A549 (cell line): ENCODE results near the gene CENATAC. TPM values are rescaled to one million over a fixed set of nuclear protein-coding genes. Genes with fewer than 3 reads are reported as not detected.

Source experiments
- ATAC-seq, 2 experiments: fragments of 200-7000 bp in 1 of 2; fragments of >200 bp in 1 of 2; cut with Nextera tagmentation in 1 of 2; cut with Tn5 transposase in 1 of 2; 3 replicates each; pipeline versions ENCODE4 v1.8.0 to v1.9.1; 2018 to 2020; ENCODE audit warnings: mild to moderate bottlenecking in 1 of 2, moderate library complexity in 1 of 2
- CTCF ChIA-PET: fragments of 300-600 bp; sonication (Branson Sonifier 250); formaldehyde crosslinking; extraction: SDS; loops from one replicate; lab custom pipeline; 2021; ENCODE audit warnings: antibody characterized with exemption, inconsistent platforms; lab: Yijun Ruan, JAX
- POLR2A ChIA-PET: fragments of 350-600 bp; formaldehyde crosslinking; extraction: SDS; loops from one replicate; lab custom pipeline; 2021; ENCODE audit warnings: antibody characterized with exemption, inconsistent platforms; lab: Yijun Ruan, JAX
- DNase-seq, 2 experiments: peaks; one replicate each; pipeline versions ENCODE4 v3.0.0 to v3.0.0-alpha.2; 2011 to 2016; ENCODE audit warnings: low read depth in 1 of 2, low spot score in 1 of 2
- FAIRE-seq: peaks from 2 replicates; lab custom pipeline; 2011; peaks lifted over from hg19 to GRCh38; lab: Jason Lieb, UNC
- H3K27ac ChIP-seq, 2 experiments: fragments of >200 bp; sonication (Bioruptor Twin); formaldehyde crosslinking; 3 replicates each; pipeline ENCODE4 v1.5.1; 2016 to 2017
- H3K4me1 ChIP-seq: fragments of >200 bp; sonication (Bioruptor Twin); formaldehyde crosslinking; 3 replicates; pipeline ENCODE4 v1.6.1; 2016
- H3K4me2 ChIP-seq: fragments of >200 bp; sonication (Bioruptor Twin); formaldehyde crosslinking; 3 replicates; pipeline ENCODE4 v1.6.1; 2016
- H3K4me3 ChIP-seq: fragments of >200 bp; sonication (Bioruptor Twin); formaldehyde crosslinking; 3 replicates; pipeline ENCODE4 v1.5.1; 2016
- H3K9me3 ChIP-seq: fragments of >200 bp; sonication (Bioruptor Twin); formaldehyde crosslinking; 3 replicates; pipeline ENCODE4 v1.6.1; 2016
- CBX8 ChIP-seq: fragments of 200-600 bp; sonication (generic); IDR thresholded peaks from 2 replicates; pipeline ENCODE4 v1.6.1; 2016
- CEBPB ChIP-seq, 2 experiments: fragments of >200 bp in 1 of 2; sonication (Bioruptor Twin) in 1 of 2; formaldehyde crosslinking in 1 of 2; IDR thresholded peaks; 2 replicates each; pipeline ENCODE4 v1.6.1; 2012 to 2016
- CTCF ChIP-seq: fragments of >200 bp; sonication (Bioruptor Twin); formaldehyde crosslinking; IDR thresholded peaks from 3 replicates; pipeline ENCODE4 v1.5.1; 2016
- ESRRA ChIP-seq: fragments of 150-350 bp; IDR thresholded peaks from 2 replicates; pipeline ENCODE4 v1.6.1; 2014; ENCODE audit warnings: mild to moderate bottlenecking, low read length, borderline replicate concordance
- FOXS1 ChIP-seq: fragments of 250-450 bp; sonication (Bioruptor Pico); IDR thresholded peaks from 2 replicates; pipeline ENCODE4 v1.5.0; 2020; ENCODE audit warnings: mild to moderate bottlenecking, moderate library complexity
- GATA3 ChIP-seq: IDR thresholded peaks from 2 replicates; pipeline ENCODE4 v1.6.1; 2012; ENCODE audit warnings: borderline replicate concordance
- HES2 ChIP-seq: fragments of >200 bp; sonication (Bioruptor Twin); formaldehyde crosslinking; IDR thresholded peaks from 2 replicates; pipeline ENCODE4 v1.6.1; 2016
- HEYL ChIP-seq: fragments of 250-450 bp; sonication (Bioruptor Pico); IDR thresholded peaks from 2 replicates; pipeline ENCODE4 v1.8.0; 2021; ENCODE audit warnings: mild to moderate bottlenecking, moderate library complexity
- HOXB13 ChIP-seq: fragments of 250-450 bp; sonication (Bioruptor Pico); IDR thresholded peaks from 2 replicates; pipeline ENCODE4 v1.5.0; 2020; ENCODE audit warnings: low read depth, mild to moderate bottlenecking, moderate library complexity
- MYC ChIP-seq: IDR thresholded peaks from 2 replicates; pipeline ENCODE4 v1.6.1; 2012; ENCODE audit warnings: mild to moderate bottlenecking, inconsistent platforms, low read length, improper control_type of control experiment, borderline replicate concordance
- NFE2L2 ChIP-seq: fragments of 150-350 bp; conservative IDR thresholded peaks from 2 replicates; pipeline ENCODE4 v1.6.1; 2014; ENCODE audit warnings: low read length
- PBX3 ChIP-seq: IDR thresholded peaks from 2 replicates; pipeline ENCODE4 v1.6.1; 2012
- RAD21 ChIP-seq, 2 experiments: fragments of >200 bp in 1 of 2; sonication (Bioruptor Twin) in 1 of 2; formaldehyde crosslinking in 1 of 2; IDR thresholded peaks in 1 of 2; conservative IDR thresholded peaks in 1 of 2; 2 replicates in 1 of 2; 3 replicates in 1 of 2; pipeline ENCODE4 v1.6.1; 2012 to 2018; ENCODE audit warnings: inconsistent platforms in 1 of 2
- RNF2 ChIP-seq: fragments of 200-600 bp; sonication (generic); IDR thresholded peaks from 2 replicates; pipeline ENCODE4 v1.6.1; 2016; ENCODE audit warnings: low read depth, mild to moderate bottlenecking, antibody characterized with exemption, moderate library complexity, borderline replicate concordance
- SMC3 ChIP-seq: fragments of >200 bp; sonication (Bioruptor Twin); formaldehyde crosslinking; IDR thresholded peaks from 3 replicates; pipeline ENCODE4 v1.6.1; 2018; ENCODE audit warnings: inconsistent platforms
- SREBF2 ChIP-seq: fragments of 450-650 bp; IDR thresholded peaks from 2 replicates; pipeline ENCODE4 v1.6.1; 2014; ENCODE audit warnings: mild to moderate bottlenecking, moderate library complexity
- USF2 ChIP-seq: fragments of 450-650 bp; IDR thresholded peaks from 2 replicates; pipeline ENCODE4 v1.6.1; 2014; ENCODE audit warnings: antibody characterized with exemption
- ZC3H11A ChIP-seq: fragments of 450-650 bp; IDR thresholded peaks from 2 replicates; pipeline ENCODE4 v1.6.1; 2014; ENCODE audit warnings: antibody characterized with exemption, mild to moderate bottlenecking
- WGBS: methylation state at CpG from one replicate; pipeline ENCODE4 v1.1.6; 2017; ENCODE audit errors: missing lambda C conversion rate; 5-methylcytosine and 5-hydroxymethylcytosine counted together
- polyA plus RNA-seq, 4 experiments: library from polyadenylated mRNA; depleted of rRNA in 3 of 4; stranded (reverse); fragments of >200 nt; fragmentation: RNase III in 1 of 4; extraction: RNeasy Plus Mini Kit Qiagen cat#74134 plus additional on column Dnase treatment in 1 of 4; gene quantifications; 2 replicates in 3 of 4; 3 replicates in 1 of 4; pipeline ENCODE4 v1.2.3, GENCODE V29; 2011 to 2017
- TF ChIP-seq, protein P1 (sequence below): IDR thresholded peaks from 2 replicates; pipeline ENCODE4 v1.6.1; 2012
- TF ChIP-seq, protein P2 (sequence below): IDR thresholded peaks from 2 replicates; pipeline ENCODE4 v1.6.1; 2012; ENCODE audit warnings: low read depth, borderline replicate concordance
- TF ChIP-seq, protein P3 (sequence below): fragments of 200-600 bp; sonication (generic); IDR thresholded peaks from 2 replicates; pipeline ENCODE4 v1.6.1; 2016; ENCODE audit warnings: antibody characterized with exemption, mild to moderate bottlenecking, moderate library complexity

The CENATAC gene
- polyA plus RNA-seq, 2 of the 4 experiments (the other 2 are of a cell fraction): 11.1 to 20.2 TPM

DNA sequence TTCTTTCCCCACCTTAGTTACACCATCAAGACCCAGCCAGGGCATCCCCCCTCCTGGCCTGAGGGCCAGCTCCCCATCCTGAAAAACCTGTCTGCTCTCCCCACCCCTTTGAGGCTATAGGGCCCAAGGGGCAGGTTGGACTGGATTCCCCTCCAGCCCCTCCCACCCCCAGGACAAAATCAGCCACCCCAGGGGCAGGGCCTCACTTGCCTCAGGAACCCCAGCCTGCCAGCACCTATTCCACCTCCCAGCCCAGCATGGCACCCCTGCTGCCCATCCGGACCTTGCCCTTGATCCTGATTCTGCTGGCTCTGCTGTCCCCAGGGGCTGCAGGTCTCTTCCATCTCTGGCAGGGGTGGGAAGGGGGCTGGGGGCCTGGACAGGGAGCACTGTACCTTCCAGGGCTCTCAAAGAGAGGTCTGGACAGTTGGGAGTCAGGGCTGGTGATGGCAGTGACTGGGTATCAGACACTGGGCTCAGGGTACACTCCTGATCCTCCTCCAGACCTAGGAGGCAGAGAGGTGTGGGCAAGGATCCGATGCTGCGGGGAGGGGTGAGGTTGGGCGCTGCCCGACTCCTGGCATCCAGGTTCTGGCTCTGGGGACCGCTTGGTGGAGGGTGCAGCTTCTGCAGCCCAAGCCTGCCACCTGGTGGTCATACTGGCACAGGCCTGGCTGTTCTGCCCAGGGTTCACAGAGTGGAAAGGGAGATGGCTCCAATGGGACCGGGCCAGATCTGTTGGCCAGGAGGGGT lies 41.7 kb upstream of the CENATAC start, which contains the start of gene UPK2:
Gene UPK2, plus strand, starts transcription at position 205 of the 753 bp plus-strand sequence. Its CDS starts 53 bp downstream, at position 258.
- ATAC-seq (peak; percentile 94 to 99), DNase-seq (peak; percentile 73 to 89), FAIRE-seq (no peak)
- Histone ChIP-seq H3K4me3 (no peak within 1 kb of the TSS), H3K9me3 (no peaks in the 10 kb centered on the region), H3K4me1 (peaks cover 4% of the 10 kb centered on the region; the same call in 1 of the 3 replicates), H3K27ac (peak within 1 kb of the TSS; percentile 27 to 65; a peak in 2 of 6 replicates), H3K4me2 (peak within 1 kb of the TSS; percentile 28; the same call in 2 of the 3 replicates)
- CTCF ChIA-PET: interaction anchor here (0.5 to 5.5 kb wide), 46 partner anchors 10 to 361 kb away, joined by 3 to 61 read pairs (median 4); partner anchors contain the start of genes CXCR5 and FOXR1
- 0% methylated on average over 7 of the region's 7 CpGs for WGBS
- POLR2A ChIA-PET: no interaction called here
- no peak for TF ChIP-seq ZC3H11A
- peak; percentile 95 for TF ChIP-seq SMC3
- no peak for TF ChIP-seq HOXB13 (CRISPR knock-in tag)
- TF ChIP-seq CBX8: no peak
- TF ChIP-seq RAD21 (conservative IDR thresholded peaks at IDR 0.05 in 1 of 2, IDR thresholded peaks at IDR 0.05 in 1 of 2): peak; percentile 95 to 97
- TF ChIP-seq GATA3: no peak
- TF ChIP-seq, protein P1, sequence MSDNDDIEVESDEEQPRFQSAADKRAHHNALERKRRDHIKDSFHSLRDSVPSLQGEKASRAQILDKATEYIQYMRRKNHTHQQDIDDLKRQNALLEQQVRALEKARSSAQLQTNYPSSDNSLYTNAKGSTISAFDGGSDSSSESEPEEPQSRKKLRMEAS: no peak
- TF ChIP-seq HES2: no peak
- no peak for TF ChIP-seq PBX3
- TF ChIP-seq, protein P2, sequence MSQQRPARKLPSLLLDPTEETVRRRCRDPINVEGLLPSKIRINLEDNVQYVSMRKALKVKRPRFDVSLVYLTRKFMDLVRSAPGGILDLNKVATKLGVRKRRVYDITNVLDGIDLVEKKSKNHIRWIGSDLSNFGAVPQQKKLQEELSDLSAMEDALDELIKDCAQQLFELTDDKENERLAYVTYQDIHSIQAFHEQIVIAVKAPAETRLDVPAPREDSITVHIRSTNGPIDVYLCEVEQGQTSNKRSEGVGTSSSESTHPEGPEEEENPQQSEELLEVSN: no peak
- TF ChIP-seq CEBPB (IDR thresholded peaks at IDR 0.05): no peak
- no peak for TF ChIP-seq RNF2
- TF ChIP-seq CTCF: peak; percentile 72

- H3K4me1 ChIP-seq: peaks cover 4% of the 10 kb centered on the region; the same call in 1 of the 3 replicates
- no peak overlapping the region for H3K4me2 ChIP-seq
- CTCF ChIA-PET: interaction anchor here (0.5 to 5.5 kb wide), 52 partner anchors 9 to 492 kb away, joined by 3 to 61 read pairs (median 4); partner anchors contain the start of genes CXCR5 and FOXR1
- no peaks in the 10 kb centered on the region for H3K9me3 ChIP-seq
- FAIRE-seq (no peak), DNase-seq (no peak), ATAC-seq (peak in 1 of 2 experiments; percentile 26; a peak in 2 of 6 replicates)
- H3K27ac ChIP-seq: no peak overlapping the region
- no peak overlapping the region for H3K4me3 ChIP-seq
- no peak for TF ChIP-seq FOXS1 (CRISPR knock-in tag)
- TF ChIP-seq USF2: no peak
- TF ChIP-seq ESRRA: no peak
- TF ChIP-seq SREBF2: no peak
- no peak for TF ChIP-seq MYC
- no peak for TF ChIP-seq RNF2
- TF ChIP-seq NFE2L2: no peak
- no peak for TF ChIP-seq HEYL (CRISPR knock-in tag)
- TF ChIP-seq, protein P3, sequence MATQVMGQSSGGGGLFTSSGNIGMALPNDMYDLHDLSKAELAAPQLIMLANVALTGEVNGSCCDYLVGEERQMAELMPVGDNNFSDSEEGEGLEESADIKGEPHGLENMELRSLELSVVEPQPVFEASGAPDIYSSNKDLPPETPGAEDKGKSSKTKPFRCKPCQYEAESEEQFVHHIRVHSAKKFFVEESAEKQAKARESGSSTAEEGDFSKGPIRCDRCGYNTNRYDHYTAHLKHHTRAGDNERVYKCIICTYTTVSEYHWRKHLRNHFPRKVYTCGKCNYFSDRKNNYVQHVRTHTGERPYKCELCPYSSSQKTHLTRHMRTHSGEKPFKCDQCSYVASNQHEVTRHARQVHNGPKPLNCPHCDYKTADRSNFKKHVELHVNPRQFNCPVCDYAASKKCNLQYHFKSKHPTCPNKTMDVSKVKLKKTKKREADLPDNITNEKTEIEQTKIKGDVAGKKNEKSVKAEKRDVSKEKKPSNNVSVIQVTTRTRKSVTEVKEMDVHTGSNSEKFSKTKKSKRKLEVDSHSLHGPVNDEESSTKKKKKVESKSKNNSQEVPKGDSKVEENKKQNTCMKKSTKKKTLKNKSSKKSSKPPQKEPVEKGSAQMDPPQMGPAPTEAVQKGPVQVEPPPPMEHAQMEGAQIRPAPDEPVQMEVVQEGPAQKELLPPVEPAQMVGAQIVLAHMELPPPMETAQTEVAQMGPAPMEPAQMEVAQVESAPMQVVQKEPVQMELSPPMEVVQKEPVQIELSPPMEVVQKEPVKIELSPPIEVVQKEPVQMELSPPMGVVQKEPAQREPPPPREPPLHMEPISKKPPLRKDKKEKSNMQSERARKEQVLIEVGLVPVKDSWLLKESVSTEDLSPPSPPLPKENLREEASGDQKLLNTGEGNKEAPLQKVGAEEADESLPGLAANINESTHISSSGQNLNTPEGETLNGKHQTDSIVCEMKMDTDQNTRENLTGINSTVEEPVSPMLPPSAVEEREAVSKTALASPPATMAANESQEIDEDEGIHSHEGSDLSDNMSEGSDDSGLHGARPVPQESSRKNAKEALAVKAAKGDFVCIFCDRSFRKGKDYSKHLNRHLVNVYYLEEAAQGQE: no peak
- POLR2A ChIA-PET: no interaction called here
- WGBS: 29% methylated on average over 8 of the region's 14 CpGs
These were observed 41.0 kb upstream of the CENATAC start for GRCh38 chr11:118956847-118957469.
